ENCODE measurements around the gene FBXO42.

Gene FBXO42

DNA sequence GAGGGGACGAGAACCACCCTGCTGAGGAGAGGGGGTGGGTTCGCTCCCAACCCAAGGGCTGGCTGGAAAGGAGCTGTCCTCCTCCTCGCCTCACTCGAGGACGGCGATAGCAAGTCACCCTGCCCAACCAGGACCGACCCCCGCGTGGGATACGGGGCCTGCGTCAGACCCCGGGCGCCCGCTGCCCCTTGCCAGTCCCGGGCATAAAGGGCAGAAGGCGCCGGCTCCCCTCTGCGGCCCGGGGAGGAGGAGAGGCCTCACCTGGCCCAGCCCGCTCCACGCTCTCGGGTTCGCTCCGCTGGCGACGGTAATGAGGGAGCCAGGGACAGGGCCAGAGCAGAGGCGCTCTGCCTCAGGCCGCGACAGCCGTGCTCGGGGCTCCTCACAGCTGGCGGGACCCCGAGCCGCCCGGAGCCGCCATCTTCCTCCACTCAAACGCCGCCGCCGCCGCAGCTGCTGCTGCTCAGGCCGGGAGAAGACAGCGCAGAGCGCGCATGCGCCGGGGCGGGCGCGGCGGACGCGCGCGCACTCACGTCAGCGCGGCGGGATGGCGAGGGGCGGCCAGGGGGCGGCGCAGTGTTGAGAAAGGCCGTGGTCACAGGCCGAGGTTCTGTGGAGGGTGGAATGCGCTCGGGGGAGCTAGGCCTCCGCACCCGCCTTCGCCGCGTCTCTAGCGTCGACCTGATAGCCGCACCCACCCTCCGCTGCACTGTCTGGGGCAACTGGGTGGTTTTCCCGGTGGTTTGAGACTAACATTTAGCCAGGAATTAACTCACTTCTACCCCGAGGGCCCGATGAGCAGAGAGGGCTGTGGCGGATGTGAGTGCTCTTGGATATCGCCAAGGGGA lies at the start of gene FBXO42:
Gene FBXO42 (minus strand): TSS at position 487 of the 848 bp plus-strand sequence. CDS start 37,062 bp downstream, outside the sequence.
- DNase-seq = peak; percentile 97

DNA sequence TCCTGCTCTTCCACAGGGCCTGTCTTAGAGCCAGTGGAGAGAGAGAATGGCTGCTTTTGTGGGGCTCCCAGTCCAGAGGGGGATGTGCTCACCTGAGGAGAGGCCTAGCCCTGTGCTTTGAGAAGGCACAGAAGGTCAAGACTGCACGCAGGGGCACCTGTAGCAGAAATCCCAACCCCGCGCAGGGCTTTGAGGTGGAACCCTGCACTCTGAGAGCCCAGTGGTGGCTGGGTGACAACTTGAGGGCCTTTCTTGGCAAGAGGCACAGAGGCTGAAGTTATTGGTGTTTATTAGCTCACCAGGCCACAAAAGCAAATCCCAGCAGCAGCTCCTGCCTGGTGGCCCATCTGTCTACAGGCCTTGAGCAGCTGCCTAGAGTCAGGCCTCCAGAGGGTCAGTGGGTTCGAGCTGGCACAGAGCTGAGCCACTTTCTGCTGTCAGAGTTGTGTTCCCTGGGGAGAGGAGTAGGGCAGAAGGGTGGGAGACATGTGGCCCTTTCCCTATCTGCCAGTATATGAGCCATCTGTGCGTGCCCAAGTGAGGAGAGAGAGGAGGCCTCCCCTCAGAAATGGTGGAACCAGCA lies 46.2 kb upstream of the FBXO42 start:
- DNase-seq = peak; percentile 55

DNA sequence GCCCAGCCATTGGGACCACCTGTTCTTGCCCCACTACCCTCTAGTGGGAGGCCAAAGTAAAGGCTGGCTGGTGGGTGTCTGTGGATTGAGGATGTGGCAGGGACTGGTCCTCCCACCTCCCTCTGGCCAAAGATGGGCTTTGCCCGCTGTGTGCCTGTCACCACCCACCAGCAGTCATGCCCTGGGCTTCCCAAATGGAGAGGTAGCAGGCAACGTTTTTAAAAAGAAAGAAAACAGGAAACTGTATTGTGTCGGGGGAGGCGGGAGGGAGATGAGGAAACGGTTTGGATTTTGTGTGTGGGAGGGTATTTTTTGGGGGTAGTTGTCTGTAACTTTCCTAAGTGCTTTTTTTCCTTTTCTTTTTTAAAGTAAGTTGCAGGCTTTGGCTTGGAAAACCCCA lies 44.8 kb upstream of the FBXO42 start:
- no peak for DNase-seq

DNA sequence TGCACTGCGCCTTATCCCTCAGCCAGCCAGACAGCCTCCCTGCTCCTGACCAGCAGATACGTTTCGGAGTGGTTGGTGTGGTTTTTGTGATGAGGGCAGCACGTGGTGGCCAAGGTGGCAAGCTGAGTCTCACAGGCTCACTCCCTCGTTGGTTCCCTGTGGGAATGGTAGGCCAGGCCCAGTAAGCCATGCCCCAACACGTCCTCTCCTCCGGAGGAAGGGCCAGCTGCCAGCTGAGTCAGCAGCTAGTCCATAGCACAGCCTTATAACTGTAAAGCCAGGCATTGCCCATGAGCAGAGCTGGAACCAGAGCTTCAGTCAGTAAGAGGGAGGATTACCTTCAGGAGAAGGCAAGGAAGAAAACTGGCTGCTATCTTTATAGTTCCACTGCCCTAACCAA lies 44.3 kb upstream of the FBXO42 start:
- DNase-seq = no peak

DNA sequence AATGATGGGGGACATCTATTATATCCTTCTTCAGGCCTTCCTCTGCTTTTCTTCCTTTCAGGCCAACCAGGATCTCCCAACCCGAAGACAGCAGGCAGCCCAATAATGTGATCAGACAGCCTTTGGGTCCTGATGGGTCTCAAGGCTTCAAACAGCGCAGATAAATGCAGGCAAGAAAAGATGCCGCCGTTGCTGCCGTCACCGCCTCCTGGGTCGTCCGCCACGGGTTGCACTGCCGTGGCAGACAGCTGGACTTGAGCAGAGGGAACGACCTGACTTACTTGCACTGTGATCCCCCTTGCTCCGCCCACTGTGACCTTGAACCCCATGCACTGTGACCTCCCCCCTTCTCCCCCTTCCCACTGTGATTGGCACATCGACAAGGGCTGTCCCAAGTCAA lies 42.7 kb upstream of the FBXO42 start:
- no peak for DNase-seq

DNA sequence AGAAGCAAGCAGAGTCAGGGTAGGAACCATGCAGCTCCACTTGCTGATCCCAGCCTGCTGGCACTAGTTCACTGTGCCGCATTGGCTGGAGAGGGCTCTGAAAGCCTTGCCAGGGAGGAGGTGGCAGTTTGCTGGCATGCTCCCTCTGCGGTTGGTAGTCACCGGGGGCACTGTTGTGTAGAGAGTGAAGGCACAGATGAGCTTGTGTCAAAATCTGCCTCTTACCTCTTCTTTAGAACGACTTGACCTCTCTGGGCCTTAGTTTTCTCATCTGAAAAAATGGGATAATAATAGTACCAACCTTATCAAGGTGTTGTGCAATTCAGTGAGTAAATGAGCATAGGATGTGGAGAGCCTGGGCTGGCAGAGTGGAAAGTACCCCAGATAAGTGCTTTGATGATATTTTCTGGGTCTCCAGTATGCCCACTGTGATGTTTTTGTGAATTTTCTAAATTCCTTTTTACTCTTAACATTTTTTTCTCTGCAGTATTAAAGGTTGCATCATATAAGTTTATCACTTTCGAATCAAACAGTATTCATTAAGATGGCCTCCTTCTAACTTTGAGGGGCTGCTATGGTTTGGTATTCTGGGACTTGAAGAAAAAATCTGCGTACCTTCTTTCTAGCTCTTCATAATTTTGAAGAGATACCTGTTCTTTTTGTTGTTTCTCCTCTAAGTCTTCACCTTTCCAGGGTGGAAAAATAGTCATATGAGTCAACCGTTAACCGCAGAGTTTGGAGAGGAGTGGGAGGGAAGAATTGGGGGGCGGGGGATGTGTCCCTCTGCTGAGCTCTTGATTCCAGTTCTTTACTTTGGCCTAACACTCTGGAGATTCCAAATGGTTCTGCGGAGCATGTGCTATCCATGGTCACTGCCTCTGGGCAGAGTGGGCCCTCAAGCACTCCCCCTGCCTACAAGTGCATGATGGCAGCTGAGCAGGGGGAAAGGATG lies 41.6 kb upstream of the FBXO42 start:
- DNase-seq = no peak

DNA sequence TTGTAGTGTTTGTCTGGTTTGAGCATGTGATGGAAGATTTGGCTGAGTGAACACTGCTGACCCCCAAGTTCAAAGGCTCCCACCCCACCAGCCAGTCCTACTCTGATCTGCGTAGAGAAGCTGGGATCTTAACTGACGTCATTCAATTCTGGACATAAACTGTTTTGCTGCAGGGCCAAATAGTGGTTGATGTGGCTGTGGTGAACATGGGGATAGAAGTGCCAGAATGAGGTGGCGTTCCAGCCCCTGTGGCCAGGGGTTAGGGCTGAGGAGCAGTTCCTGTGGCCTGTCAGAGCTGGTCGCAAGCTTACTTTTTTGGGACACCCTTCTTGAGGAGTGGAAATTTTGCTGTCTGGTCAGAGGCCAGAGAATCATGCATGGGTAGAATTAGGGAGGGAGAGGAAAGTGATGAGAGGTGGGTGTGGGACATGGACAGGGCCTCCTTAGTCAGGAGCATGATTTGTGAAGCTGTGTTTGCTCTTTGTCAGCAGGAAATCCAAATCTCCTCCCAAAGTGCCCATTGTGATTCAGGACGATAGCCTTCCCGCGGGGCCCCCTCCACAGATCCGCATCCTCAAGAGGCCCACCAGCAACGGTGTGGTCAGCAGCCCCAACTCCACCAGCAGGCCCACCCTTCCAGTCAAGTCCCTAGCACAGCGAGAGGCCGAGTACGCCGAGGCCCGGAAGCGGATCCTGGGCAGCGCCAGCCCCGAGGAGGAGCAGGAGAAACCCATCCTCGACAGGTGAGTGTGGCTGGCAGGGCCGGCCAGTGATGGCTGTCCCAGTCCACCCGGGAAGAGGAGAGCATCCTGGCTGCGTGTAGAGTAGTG lies 40.7 kb upstream of the FBXO42 start:
- DNase-seq = no peak

DNA sequence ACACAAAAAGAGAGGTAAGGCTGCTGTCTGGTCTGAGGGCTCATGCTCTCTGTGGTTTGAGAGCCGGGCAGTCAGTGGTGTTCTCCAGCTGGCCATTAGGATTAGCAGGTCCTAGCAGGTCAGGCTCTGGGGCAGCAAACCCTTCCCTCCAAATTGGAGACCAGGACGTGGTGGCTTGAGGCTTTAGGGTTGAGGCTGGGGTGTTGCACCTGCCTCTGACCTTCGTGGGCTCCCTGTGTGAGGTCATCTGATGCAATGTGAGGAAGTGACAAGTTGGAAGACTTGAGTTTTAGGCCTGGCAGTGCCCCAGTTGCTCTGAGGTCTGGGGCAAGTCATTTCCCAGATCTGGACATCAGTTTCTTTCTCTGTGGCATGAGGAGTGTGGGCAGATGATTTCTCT lies 39.1 kb upstream of the FBXO42 start:
- no peak for DNase-seq

DNA sequence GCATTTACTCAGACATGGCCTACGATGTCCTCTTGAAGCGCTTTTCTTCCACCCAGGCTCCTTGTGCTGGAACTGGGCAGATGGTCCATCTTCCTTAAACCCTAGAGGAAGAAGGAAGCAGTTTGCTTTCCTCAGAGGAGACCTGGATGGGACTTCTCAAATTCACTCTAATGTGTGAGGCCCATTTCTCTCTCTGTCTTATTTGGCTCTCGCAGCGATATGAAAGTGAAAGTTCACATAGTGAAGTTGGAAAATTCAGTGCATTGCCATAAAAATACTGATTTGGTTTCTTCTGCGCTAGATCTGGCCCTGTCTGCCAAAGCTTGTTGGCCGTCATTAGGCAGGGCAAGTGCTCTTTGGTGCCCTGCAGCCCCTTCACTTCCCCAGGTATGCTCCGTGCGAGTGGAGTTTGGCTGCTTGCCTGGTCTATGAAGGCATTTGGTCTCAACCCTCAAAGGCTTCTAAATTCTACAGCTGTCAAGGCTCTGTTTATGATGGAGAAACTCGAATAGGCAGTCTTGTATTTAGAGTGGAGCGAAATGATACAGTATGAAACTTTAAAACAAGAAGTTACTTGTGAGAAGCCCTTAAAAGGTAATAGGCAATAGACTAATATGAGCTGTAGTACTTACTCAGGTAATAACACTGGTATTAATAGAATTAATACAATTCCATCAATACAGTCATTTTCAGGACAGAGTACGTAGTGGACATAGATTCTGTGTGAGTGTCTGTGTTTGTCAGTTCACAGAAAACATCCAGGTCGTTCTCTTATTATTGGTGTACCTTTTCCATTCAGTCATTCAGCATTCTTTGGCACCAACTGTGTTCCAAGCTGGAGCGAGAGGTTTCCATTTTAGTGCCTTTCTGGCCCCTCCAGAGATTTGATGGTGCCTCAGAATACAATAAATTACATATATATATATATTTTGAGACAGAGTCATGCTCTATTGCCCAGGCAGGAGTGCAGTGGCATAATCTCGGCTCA lies 35.2 kb upstream of the FBXO42 start:
- no peak for DNase-seq

DNA sequence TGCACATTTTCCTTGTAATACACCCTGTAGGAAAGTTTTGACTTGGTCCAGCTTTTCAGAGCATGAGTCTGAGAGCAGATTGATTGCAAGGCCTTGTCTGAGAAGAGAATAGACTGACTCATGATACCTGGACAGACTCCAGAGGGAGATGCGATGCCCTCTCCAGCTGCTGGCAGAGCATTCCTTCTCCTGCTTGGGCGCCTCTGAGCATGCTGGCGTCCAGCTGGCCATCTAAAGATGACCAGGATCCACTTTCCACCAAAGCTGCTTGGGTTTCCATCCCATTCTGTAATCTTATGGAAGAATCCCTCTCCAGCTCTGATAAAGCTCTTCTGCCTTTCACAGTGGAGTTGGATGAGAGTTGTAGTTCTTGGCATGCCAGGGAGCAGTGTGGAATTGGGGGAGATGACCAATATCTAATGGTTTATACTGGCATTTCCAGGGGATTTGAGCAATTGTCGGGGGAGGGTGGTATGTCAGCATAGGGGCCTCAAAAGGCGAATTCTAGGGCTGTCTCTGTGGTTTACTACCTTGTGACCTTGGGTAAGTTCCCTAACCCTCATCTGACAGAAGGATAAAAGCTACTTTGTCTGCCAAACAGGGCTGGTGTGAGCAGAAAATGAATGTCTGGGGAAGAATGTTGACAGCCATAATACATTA lies 34.3 kb upstream of the FBXO42 start:
- DNase-seq = no peak

DNA sequence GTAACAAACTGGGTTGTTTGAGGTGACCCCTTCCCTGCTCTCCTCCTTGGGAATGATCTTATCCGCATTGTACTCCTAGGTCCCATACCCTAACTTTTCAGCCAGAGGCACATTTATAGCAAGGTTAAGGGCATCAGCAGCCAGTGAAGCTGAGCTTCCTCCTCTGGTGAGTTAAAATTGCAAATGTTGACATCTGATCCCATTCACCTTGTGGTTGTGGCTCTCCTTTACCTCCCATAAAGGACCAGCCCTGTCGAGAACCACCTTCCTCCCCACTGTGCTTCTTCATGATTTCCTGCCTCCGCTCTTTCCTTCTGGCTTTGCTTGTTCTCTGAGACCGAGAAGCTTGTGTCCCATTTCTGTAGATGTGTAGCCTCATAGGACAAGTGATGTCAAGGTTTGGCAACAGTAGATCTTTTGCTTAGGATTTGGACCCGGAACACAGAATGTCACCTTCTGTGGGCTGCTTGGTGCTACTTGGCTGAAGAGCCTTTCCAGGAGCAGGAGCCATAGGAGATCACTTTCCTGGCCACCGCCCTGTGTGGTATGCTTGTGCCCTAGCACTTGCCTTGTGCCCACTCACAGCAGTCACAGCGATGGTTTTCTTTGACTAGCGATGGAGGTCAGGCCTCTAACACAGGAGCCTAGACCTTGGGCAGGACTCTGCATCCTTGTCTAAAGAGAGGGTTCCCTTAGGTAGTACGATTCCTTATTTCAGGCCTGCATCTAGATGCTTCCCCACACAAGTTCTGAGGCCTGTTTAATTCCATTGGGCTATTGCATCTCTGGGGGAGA lies 33.6 kb upstream of the FBXO42 start:
- DNase-seq = no peak

DNA sequence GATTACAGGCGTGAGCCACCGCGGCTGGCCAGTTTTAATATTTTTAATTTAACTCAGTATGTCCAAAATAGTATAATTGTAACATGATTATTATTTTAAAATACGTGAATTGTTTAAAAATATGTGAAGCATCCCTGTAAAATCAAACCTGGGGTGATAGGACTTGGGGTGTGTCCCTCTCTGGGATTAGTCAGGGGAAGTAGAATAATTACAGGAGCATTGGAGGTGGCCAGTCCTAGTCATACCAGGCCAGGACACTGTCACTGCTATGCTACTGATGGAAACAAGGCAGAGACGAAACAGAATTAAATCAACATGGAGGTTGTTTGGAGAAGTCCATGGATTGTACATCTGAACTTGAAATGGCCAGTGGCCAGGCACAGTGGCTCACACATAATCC lies 31.6 kb upstream of the FBXO42 start:
- DNase-seq = no peak

DNA sequence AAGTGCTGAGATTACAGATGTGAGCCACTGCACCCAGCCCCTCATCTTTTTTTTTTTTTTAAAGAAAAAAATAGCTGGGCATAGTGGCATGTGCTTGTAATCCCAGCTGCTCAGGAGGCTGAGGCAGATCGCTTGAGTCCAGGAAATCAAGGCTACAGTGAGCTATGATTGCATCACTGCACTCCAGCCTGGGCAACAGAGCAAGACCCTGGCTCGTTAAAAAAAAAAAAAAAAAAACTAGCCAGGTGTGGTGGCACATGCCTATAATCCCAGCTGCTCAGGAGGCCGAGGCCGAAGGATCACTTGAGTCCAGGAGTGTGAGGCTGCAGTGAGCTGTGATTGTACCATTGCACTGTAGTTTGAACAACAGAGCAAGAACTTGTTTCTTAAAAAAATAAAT lies 28.6 kb upstream of the FBXO42 start:
- no peak for DNase-seq

DNA sequence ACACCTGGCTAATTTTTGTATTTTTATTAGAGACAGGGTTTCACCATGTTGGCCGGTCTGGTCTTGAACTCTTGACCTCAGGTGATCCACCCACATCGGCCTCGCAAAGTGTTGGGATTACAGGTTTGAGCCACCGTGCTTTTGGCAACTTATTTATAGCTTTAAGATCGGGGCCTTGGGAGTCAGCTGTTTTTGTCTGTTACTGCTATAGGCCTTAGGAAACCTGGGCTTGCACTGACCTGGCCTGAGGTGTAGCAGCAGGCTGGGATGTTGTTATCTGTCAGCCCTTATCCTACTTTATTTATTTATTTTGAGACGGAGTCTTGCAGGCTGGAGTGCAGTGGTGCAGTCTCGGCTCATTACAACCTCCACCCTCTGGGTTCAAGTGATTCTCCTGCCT lies 26.2 kb upstream of the FBXO42 start:
- DNase-seq = no peak

DNA sequence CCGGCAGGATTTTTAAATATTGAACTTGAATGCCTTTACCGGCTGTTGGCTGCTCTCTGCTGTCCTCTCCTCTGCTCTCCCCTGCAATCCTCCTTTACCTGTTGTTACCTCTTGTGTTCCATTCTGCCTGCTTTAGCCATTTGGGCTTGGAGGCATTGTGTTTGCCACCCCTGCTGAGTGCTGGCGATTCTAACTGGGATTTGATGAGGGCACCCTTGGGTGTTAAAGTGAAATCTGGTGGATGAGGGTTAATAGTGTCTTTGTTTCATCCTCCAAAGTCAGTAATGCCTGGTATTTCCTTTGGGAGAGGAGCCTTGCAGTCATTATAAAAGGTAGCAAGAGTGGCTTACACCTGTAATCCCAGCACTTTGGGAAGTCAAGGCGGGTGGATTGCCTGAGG lies 24.7 kb upstream of the FBXO42 start:
- DNase-seq = no peak

DNA sequence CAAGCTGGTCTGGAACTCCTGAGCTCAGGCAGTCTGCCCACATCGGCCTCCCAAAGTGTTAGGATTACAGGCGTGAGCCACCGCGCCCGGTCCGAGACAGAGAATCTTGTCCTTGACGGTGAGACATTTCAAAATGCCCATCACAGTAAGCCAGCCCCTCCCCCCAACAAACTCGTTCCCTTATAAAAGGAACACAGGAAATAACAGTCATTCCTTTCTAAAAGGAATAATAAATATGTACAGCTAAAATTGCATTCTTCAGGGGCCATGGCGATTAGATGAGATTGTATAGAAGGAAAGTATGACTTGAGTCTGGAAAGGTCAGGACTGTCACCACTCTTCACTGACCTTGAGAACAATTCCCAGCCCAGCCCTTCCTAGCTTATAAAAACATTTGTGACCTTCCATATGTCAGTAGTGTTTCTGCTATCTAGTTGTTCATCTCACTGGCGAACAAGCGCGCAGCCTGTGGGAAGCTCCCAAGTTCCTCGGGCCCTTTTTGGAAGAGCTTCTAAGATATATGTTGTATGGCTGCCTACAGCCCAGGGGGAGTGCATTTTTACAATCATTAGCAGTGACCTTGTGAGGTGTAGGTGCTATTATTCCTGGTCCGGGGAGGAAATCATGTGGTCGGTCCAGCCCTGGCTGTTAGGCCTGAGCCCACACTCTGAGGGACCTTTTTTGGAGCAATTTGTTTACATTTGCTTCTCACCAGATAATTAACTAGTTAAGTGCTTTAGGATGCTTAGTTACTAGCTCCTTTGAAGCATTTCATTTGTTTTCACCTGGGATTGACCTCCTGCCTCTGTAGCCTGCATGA lies 23.5 kb upstream of the FBXO42 start:
- no peak for DNase-seq

DNA sequence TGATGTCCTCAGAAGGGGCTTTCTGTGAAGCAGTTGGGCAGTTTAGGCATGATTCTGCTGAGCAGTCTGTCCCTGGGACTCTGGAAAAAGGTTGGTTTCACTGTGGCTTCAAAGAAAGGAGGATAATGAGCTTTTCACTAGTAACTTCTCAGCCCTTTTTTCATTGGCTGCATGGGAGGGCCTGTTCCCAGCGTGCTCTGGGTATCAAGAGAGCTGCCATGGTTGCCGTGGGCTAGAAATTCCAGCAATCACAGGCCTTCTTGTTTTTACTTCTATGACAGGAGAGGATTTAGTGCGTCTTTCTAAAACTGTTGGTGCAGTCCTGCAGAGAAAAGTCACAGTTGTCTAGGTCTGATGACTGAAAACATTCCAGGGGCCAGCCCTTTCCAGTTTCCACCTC lies 22.0 kb upstream of the FBXO42 start:
- no peak for DNase-seq

DNA sequence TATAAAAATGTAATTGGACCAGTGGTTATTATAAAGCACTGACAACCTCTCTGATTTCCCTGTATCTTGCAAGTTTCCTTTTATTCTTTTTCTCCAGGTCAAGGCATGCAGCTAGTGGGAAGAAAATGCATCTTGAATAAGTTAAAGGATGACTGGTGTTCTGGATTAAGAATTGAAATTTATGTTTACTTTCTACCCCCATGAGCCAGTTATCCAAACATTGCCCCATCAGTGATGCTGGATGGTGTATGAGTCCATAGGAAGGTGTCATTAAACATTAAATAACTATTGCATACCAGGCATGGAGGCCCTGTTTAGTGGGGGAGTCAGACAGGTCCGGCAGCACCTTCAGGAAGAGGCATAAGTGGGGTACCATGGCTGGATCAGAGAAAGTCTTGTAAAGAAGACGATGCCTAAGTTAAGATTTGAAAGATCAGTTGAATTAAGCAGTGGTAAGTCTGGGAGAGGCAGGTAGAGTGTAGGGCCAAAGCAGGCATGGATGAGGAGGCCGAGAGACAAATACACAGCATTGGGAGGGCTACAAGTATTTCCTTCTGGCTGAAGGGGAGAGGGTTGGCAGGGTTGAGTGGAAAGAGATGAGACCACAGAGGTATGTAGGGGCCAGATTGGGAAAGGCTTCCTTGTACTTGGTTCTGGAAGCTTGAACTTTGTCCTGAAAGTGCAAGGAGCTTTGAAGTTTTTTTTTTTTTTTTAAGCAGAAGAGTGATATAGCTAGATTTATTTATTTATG lies 20.4 kb upstream of the FBXO42 start:
- no peak for DNase-seq

Measured in NCI-H82 (cell line).